GM18499 (cell line): ENCODE results near the gene SLAIN1.
A peak's percentile ranks its signal among the peaks of the same experiment; 100 is the strongest.

ENCODE experiments used
- ATAC-seq: cut with Tn5 transposase; IDR thresholded peaks from one replicate; pipeline ENCODE4 v1.9.1; 2021; ENCODE audit warnings: moderate number of reproducible peaks; ENCODE audit not compliant: insufficient read depth, unreplicated experiment

SLAIN1 gene

DNA sequence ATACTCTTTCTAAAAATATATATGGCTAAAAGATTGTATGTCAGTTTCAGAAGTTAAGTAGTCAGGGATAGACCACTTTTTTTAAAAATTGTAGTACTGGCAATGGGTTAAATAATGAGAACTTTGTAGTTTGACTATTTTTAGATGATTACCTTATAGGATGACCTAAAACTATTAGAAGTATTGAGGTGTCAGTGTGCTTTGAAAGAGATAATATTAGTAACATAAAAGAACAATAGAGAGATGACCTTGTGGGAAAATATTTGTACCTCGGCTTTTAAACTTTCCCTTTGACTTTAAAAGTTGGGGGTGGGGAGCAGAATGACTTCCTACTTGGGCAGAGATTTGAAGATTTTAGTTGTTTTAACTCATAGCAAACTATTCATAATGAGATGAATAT lies 48.3 kb downstream of the SLAIN1 start:
- no peak for ATAC-seq

DNA sequence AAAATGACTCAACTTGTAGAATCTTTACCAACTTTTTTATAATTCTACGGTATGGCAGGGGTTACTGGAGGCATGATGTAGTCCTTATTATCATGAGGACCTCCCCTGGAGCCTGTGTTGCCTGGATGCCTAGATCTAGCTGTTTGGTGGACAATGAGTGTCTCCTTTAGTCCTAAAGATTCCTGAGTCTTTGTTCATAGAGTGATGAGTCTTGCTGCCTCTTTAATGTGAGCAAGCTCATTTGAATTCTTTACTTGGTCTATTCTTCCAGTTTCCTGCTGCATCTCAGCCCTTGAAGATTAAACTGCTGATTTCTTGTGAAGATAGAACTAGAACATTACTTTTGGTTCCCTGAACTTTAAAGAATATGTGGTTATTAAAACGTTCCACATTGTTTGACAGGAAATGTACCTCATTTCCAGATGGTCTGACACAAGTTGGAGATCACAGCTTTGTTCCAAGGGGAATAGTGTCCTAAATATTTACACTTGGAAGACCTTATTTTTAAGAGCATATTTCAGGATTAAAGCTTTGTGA lies 51.9 kb downstream of the SLAIN1 start:
- ATAC-seq = no peak

DNA sequence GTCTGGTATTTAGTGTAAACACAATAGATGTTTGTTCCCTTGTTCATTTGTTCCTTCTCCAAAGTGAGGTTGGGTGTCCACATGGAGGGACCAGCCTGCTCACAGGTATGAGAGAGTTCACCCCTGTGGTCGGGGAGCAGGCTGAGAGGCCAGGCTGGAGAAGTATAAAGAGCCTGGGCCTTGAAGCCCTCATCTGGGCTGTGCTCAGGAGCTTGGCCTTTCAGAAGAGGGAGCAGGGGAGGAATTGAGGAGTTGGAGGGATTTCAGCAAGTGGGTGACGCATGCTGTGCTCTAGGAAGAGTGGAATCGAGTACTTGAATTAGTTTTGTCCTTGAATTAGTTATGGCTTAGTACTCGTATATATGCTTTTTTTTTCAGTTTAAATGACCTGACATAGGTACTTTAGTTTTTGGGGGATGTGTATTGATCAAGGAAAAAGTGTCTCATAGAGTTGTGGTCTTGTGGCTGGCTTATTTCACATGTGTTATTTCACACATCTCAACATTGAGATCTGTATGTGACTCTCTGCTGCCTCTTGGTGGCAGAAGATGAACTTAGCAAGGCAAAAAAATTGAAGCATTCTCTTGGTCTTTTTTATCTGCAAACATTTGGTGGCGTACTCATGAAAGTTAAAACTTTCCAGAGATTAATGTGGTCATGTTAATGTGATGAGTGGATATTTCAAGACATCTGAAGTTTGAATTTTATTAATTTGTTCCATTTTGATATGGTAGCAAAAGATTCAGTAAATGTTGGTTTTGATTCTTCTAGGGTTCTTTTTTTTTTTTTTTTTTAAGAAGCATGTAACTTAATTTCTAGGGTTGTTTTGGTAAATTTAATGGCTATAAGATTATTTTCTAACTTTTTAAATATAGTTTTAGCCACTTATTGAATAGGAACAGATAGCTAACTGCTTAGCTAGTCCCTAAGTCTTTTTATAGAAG lies 54.3 kb downstream of the SLAIN1 start:
- peak; percentile 77 for ATAC-seq

DNA sequence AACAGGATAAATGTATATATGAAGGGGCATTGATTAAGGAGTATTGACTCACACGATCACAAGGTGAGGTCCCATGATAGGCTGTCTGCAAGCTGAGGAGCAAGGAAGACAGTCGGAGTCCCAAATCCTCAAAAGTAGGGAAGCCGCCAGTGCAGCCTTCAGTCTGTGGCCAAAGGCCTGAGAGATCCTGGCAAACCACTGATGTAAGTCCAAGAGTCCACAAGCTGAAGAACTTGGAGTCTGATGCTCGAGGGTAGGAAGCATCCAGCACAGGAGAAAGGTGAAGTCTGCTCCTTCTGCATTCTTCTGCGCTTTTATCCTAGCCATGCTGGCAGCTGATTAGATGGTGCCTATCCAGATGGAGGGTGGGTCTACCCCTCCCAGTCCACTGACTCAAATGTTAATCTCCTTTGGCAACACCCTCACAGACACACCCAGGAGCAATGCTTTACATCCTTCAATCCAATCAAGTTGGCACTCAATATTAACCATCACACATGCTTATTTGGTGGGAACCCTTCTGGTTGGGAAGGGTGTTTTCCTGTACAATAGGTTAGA lies 55.1 kb downstream of the SLAIN1 start:
- ATAC-seq = no peak

DNA sequence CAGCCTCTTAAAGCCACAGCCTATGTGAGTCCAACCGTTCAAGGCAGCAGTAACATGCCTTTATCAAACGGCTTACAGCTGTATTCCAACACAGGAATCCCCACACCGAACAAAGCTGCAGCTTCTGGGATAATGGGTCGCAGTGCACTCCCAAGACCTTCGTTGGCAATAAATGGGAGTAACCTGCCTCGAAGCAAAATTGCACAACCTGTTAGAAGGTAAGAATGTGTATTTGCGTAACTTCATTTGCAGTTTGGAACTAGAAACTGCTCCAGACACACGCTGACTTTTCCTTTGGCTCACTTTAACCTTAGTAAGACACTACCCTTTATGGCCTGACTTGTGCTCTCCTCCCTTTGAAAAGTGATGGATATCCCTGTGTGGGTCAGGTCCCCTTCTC lies 63.4 kb downstream of the SLAIN1 start:
- no peak for ATAC-seq

DNA sequence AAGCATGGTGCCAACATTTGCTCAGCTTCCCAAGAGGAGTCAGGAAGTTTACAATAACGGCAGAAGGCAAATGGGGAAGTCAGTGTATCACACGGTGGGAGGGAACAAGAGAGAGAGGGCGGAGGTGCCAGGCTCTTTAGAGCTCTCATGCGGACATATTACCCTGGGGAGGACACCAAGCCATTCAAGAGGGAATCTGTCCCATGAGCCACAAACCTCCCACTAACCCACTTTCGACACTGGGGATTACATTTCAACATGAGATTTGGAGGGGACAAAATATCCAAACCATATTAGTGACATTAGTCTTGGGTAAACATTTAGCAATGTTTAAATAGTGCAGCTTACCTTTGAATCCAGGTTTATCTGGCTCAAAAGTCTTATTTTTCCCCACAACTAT lies 69.9 kb downstream of the SLAIN1 start:
- ATAC-seq = no peak

DNA sequence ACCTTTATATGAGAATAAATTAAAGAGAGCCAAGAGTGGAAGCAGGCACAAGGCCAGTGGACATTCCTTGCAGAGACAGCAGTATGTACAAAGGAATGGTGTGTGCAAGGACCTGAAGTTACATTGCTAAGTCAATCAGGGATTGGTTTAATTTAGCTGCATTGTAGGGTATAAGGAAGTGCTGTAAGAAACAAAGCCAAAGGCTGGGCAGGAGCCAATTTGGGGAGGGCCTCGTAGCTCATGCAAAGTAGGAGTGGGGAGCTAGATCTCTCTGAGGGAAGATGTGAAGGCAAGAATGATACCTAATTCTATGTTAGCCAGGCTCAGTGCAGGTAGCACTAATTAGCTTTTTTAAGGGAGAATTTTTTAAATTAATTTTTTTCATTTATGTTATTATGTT lies 76.7 kb downstream of the SLAIN1 start:
- ATAC-seq = no peak

DNA sequence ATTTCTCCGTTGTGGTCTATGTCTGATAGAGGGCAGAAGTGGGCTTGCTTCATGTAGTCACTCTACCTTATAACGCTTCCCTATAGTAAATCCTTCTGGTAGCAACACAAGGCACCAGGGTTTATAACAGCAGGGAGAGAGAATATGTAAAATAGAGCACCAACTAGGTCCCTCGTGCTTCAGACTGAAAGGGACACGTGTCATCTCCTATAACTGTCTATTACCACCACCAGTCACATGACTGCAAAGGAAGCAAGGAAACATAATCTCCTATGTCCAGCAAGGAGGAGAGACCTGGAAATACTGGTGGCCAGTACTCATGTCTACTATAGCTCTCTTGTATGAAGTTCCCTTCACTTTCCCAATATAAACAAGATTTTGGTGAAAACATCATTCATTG lies 79.2 kb downstream of the SLAIN1 start:
- ATAC-seq = no peak

DNA sequence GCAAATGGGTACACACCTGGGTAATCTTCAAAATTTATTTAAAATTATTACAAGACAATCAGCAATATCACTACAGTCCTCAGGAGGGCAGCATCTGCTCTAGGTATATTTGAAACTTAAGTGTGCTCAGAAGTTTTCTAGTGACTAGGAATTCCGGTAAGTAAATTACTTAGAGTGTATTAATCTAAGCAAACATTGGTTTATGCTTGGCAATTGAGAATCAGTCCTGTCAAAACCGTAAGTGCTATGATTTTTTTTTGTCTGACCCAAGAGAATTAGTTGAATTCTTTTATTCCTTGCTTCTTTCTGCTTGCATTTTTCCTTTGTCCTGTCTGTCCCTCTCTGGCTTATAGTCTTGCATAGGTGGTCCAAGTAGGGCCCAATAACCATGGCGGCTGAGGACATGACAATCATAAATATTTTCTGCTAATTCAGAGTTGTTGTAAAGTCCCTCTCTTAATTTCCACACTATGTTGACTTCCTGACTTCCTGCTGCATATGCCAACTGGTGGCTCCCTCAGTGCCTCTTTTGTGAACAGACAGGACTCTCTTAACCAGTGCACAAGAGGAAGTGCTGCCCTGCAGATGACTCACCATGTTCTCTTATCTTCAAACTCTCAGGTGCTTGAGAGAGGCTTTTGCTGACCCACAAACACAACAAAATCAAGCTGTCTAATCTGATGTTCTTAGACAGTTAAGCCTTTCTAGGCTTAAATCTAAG lies 82.2 kb downstream of the SLAIN1 start:
- ATAC-seq = peak; percentile 76

DNA sequence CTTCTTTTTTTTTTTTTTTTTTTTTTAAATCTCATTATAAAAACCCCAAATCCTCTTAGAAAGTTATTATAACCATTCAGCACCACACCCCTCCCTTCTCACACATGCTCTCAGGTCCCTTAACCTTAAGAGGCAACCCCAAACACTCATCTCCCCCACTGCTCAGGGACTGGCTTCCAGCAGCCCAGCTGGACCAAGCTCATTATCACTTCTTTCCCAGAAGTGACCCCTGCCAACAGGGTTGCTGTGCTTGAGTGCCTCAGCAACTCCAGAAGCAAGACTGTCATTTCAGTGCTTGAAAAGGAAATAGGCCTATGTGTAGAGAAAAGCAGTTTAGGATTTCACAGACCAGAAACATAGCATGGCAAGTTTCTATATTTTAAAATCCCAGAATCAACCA lies 84.3 kb downstream of the SLAIN1 start:
- ATAC-seq = no peak

DNA sequence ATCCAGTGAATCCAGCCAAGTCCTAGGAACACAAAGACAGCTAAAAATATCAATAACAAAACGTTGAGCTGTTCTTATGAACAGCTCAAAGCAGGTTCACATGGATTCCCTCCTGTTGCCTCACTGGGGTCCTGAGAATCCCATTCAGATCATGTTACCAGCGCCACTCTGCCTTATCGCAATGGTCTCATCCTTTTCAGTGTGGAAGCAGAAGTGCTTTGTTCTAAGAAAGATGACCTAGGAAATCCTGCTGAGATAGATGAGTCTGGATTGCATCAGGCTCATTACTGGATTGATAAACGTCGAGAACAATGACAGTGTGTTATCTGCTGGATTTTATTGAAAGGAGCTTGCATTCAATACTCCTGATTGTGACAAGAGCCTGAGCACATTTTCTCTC lies 87.0 kb downstream of the SLAIN1 start:
- no peak for ATAC-seq

DNA sequence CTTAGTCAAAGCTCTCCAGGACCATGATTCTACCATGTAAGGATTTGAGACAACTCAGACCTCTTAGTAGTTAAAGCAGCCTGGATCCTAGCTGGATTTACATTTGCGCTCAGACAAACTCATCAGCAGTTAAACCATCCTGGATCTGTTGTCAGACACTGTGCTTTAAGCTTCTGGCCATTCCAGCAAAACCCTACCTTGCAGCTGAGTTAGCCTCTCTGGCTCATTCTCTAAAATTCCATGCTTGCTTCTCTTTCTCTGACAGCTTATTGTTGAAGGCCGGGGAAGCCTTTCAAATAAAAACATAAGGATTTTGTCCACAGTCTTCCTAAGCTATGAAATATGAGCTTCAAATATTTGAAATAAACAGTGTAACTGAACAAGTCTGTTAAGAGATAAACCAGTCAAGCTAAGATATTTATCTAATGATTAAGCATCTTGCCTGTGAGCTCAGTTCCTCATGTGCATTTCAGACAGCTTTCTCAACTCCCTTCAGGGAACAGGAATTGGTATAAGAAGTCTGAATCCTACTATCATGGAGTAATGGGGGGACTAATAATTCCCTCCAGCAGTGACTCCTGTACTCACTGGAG lies 89.3 kb downstream of the SLAIN1 start:
- ATAC-seq = no peak

DNA sequence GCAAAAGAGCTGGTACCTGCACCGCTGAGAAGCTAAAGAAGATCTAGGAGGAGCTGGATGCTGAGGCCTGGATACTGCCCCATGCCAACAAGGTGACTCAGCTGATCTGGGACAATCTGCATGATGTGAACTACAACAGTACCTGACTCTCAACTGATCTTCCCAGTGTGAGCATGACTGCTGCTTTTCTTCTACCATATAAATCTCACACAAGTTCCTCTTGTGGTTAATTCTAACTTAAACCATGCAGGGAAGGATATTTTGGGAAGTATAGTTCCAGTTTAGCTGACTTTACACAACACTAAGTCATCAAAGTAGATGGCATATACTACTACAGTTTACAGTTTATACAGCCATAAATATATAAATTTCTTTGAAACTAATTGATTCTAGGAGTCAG lies 91.9 kb downstream of the SLAIN1 start:
- ATAC-seq = no peak

DNA sequence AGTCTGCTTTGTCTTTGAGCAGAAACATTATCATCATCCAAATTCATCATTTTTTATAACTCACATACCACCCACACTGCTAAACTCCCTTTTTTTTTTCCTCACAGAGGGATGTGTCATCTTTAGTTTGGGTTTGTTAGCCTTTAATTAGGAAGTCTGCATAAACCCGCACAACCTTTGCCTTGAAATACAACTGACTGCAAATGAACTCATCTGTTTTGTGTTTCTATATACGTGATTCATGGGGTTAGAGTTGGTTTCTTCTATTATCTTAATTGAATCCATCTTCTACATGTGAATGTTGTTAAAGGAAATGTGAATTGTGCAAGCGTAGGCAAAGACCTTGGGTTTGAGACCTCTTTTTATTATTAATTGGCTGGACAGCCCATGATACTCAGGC lies 102.7 kb downstream of the SLAIN1 start:
- no peak for ATAC-seq

DNA sequence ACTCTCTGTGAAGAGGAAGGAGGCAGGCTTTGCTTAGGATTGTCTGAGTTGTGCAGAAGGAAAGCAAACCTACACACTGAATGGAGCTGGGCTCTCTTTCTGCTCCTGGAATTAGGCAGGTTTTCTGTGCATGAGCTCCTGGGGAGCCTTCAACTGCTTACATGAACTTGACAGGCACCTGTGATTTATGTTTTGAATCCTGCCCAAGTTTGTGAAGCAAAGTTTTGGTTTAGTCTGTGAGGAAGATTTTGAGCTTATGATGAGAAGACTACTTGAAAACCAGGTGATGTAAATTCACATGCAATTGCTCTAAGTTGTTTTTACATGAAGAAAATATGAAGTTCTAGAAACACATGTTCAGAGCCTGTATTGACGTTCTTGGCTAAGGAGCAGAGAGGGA lies 109.0 kb downstream of the SLAIN1 start:
- ATAC-seq = no peak

DNA sequence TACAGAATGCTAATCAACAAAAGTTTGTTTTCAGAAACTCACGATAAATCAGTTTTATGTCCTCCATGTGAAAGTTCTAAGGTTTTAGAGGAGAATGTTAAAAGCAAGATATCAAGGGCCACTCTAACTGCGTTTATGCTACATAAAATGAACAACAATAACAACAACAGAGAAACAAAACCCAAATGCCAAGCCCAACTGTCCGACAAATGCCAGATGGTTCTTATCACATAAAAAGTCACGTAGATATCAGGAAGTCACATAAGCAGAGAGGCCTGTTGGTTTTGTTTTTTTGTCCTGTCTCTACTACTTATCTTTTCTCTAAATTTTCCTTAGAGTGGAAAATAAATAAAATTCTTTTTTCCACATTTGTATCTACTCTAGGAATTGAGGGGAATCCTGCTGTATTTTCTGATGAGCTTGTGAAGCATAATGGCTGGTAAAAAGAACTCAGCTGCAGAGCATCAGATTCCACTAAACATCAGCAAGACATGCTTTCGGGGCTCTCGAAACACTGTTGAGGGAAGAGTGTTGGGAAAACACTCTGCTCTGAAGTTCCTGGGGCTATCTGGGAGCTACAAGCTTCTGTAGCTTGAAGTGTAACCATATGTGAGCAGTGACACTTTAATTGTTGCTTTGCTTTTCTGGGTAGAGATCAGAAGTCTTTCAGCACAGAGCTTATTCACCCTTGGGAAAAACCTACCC lies 110.1 kb downstream of the SLAIN1 start:
- ATAC-seq = no peak

DNA sequence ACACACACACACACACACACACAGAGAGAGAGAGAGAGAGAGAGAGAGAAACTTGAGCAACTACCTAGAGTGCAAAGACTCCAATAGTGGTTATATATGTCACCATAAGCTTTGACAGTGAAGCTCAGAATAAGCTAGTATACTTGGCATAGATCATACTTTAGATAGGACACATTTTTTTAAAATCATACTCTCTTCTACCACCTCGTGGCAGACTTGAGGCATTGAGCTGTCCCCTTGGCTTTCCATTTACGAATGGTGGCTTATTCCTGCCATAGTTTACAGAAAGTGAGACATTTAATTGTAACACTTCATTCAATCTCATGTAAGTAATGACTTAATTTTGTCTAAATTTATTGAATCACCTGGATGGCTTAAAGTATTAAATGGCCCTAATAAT lies 112.9 kb downstream of the SLAIN1 start:
- ATAC-seq = peak; percentile 74

DNA sequence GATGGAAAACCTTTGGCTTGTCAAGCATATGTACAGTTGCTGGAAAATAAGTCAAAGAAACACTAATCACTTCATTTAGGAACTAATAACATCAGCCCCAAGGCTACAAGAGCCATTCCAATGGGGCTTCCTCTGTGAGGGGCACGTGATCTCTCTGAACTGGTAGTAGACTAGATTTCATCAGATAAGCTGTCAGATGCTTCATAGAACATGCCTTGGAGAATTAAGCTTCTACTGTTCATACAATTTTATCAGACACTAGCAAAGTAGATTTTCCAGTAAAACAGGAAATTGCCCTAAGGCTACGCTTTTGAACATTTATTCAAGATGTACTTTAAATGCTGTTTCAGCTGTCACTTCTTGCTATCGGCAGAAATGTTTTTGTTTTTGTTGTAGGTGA lies 113.4 kb downstream of the SLAIN1 start:
- ATAC-seq = no peak

DNA sequence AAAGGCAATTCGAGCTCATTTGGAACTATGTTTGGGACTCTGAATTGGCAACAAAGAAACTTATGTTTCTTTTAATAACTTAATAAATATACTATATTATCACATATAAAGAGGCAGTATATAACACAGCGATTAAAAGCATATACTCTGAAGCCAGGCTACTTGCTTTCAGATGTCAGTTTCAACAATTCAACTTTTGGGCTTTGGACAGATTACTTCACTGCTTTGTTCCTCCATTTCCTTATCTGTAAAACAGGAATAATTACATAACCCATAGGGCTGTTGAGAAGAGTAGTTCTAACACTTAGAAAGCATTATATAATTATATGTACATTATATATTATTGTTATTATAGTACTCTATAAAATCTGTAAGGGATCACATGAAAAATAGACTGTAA lies 113.9 kb downstream of the SLAIN1 start:
- no peak for ATAC-seq

DNA sequence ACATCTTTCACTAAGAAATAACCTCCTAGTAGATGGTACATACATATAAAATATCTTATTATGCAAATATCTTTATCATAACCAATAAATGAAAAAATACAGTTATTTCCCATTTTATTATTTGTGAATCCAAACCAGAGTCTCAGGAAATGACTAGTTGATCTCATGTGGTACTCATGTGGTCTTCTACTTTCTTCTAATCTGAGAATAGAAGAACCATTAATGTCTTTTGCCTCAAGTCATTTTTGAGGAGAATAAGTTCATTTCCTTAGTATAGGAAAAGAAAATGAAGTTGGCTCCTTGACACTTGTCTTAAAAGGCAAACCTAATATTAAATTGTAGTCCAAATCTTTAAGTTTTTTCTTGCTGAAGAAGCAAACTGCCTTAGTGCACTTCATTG lies 114.5 kb downstream of the SLAIN1 start:
- no peak for ATAC-seq
